HG03139 (cell line): ENCODE measurements around the gene PDZD7.

Experiments used
- ATAC-seq: cut with Tn5 transposase; IDR thresholded peaks from one replicate; pipeline ENCODE4 v1.9.1; 2021; ENCODE audit not compliant: unreplicated experiment

PDZD7 gene

GRCh38 chr10:100969187-100970075 is 61.5 kb downstream of the PDZD7 start, which contains the start of gene SEMA4G:
Gene SEMA4G (plus strand): TSS chr10:100969504. CDS start chr10:100972913, 3,409 bp downstream.
- ATAC-seq = no peak

GRCh38 chr10:100968863-100969186 is 62.1 kb downstream of the PDZD7 start:
- no peak for ATAC-seq

GRCh38 chr10:100968062-100968736 is 62.7 kb downstream of the PDZD7 start:
- ATAC-seq = no peak

- ATAC-seq = no peak
Measured at GRCh38 chr10:100967332-100967731, 63.6 kb downstream of the PDZD7 start.

GRCh38 chr10:100966887-100967286 is 64.0 kb downstream of the PDZD7 start:
- no peak for ATAC-seq

- ATAC-seq = no peak
Measured at GRCh38 chr10:100965820-100966219, 65.1 kb downstream of the PDZD7 start.

GRCh38 chr10:100963826-100964225 is 67.1 kb downstream of the PDZD7 start:
- no peak for ATAC-seq

- ATAC-seq = no peak
Measured at GRCh38 chr10:100962351-100963080, 68.4 kb downstream of the PDZD7 start.

- no peak for ATAC-seq
Measured at GRCh38 chr10:100960251-100960650, 70.7 kb downstream of the PDZD7 start.
